WTC11 (cell line): ENCODE results near the gene SPEM2. TPM values are rescaled to one million over a fixed set of nuclear protein-coding genes. Genes with fewer than 3 reads are reported as not detected.

Experiments used
- ATF3 ChIP-seq: sonication (generic); formaldehyde crosslinking; conservative IDR thresholded peaks from 2 replicates; pipeline ENCODE4 v1.8.1; 2022; ENCODE audit warnings: mild to moderate bottlenecking, missing genetic modification reagents
- E2F5 ChIP-seq: sonication (generic); formaldehyde crosslinking; IDR thresholded peaks from 2 replicates; pipeline ENCODE4 v1.8.1; 2022; ENCODE audit warnings: mild to moderate bottlenecking, moderate library complexity, missing genetic modification reagents
- ELF4 ChIP-seq: sonication (generic); formaldehyde crosslinking; IDR thresholded peaks from 2 replicates; pipeline ENCODE4 v1.8.1; 2022; ENCODE audit warnings: low read depth, mild to moderate bottlenecking, moderate library complexity, missing genetic modification reagents
- ESRRA ChIP-seq: sonication (generic); formaldehyde crosslinking; IDR thresholded peaks from 2 replicates; pipeline ENCODE4 v1.8.1; 2022; ENCODE audit warnings: mild to moderate bottlenecking, missing genetic modification reagents, borderline replicate concordance
- ETV6 ChIP-seq: sonication (generic); formaldehyde crosslinking; IDR thresholded peaks from 2 replicates; pipeline ENCODE4 v1.8.1; 2022; ENCODE audit warnings: mild to moderate bottlenecking, missing genetic modification reagents
- GABPB1 ChIP-seq: sonication (generic); formaldehyde crosslinking; IDR thresholded peaks from 2 replicates; pipeline ENCODE4 v1.8.1; 2023; ENCODE audit warnings: mild to moderate bottlenecking, missing genetic modification reagents
- HMGA2 ChIP-seq: fragments of 250-450 bp; sonication (Bioruptor Pico); IDR thresholded peaks from 2 replicates; pipeline ENCODE4 v1.4.0; 2021; ENCODE audit warnings: mild to moderate bottlenecking, moderate library complexity
- HMGXB4 ChIP-seq: sonication (generic); formaldehyde crosslinking; IDR thresholded peaks from 2 replicates; pipeline ENCODE4 v1.8.1; 2023; ENCODE audit warnings: mild to moderate bottlenecking, moderate library complexity, missing genetic modification reagents
- IRF2 ChIP-seq: sonication (generic); formaldehyde crosslinking; IDR thresholded peaks from 2 replicates; pipeline ENCODE4 v1.8.0; 2022; ENCODE audit warnings: low read depth, missing genetic modification reagents, borderline replicate concordance
- MYBL2 ChIP-seq: sonication (generic); formaldehyde crosslinking; IDR thresholded peaks from 2 replicates; pipeline ENCODE4 v1.8.1; 2023; ENCODE audit warnings: mild to moderate bottlenecking, moderate library complexity, missing genetic modification reagents
- RORB ChIP-seq: fragments of 250-450 bp; sonication (Bioruptor Pico); IDR thresholded peaks from 2 replicates; pipeline ENCODE4 v1.9.0; 2021; ENCODE audit warnings: mild to moderate bottlenecking
- SMAD3 ChIP-seq: sonication (generic); formaldehyde crosslinking; IDR thresholded peaks from 2 replicates; pipeline ENCODE4 v1.8.0; 2022; ENCODE audit warnings: missing genetic modification reagents, mild to moderate bottlenecking, borderline replicate concordance
- SMAD4 ChIP-seq: sonication (generic); formaldehyde crosslinking; IDR thresholded peaks from 2 replicates; pipeline ENCODE4 v1.8.0; 2022; ENCODE audit warnings: mild to moderate bottlenecking, missing genetic modification reagents
- TEAD4 ChIP-seq: sonication (generic); formaldehyde crosslinking; IDR thresholded peaks from 2 replicates; pipeline ENCODE4 v1.8.0; 2022; ENCODE audit warnings: mild to moderate bottlenecking, missing genetic modification reagents
- TP53 ChIP-seq: sonication (generic); formaldehyde crosslinking; IDR thresholded peaks from 2 replicates; pipeline ENCODE4 v1.8.1; 2023; ENCODE audit warnings: mild to moderate bottlenecking, missing genetic modification reagents
- ZNF121 ChIP-seq: sonication (generic); formaldehyde crosslinking; IDR thresholded peaks from 2 replicates; pipeline ENCODE4 v1.8.0; 2023; ENCODE audit warnings: missing genetic modification reagents
- ZNF138 ChIP-seq: sonication (generic); formaldehyde crosslinking; conservative IDR thresholded peaks from 2 replicates; pipeline ENCODE4 v1.8.1; 2022; ENCODE audit warnings: mild to moderate bottlenecking, moderate library complexity, missing genetic modification reagents
- ZNF232 ChIP-seq: sonication (generic); formaldehyde crosslinking; IDR thresholded peaks from 2 replicates; pipeline ENCODE4 v1.8.0; 2022; ENCODE audit warnings: mild to moderate bottlenecking, missing genetic modification reagents
- ZNF263 ChIP-seq: sonication (generic); formaldehyde crosslinking; IDR thresholded peaks from 2 replicates; pipeline ENCODE4 v1.8.1; 2022; ENCODE audit warnings: low read depth, mild to moderate bottlenecking, moderate library complexity, missing genetic modification reagents
- ZNF317 ChIP-seq: sonication (generic); formaldehyde crosslinking; IDR thresholded peaks from 2 replicates; pipeline ENCODE4 v1.8.1; 2023; ENCODE audit warnings: low read depth, mild to moderate bottlenecking, moderate library complexity, missing genetic modification reagents, borderline replicate concordance
- ZNF416 ChIP-seq: fragments of 250-450 bp; sonication (Bioruptor Pico); IDR thresholded peaks from 2 replicates; pipeline ENCODE4 v1.9.0; 2021; ENCODE audit warnings: mild to moderate bottlenecking, inconsistent platforms
- ZNF425 ChIP-seq: fragments of 250-450 bp; sonication (Bioruptor Pico); conservative IDR thresholded peaks from 2 replicates; pipeline ENCODE4 v1.9.0; 2021; ENCODE audit warnings: mild to moderate bottlenecking
- total RNA-seq: library from RNA; stranded (reverse); gene quantifications from 3 replicates; pipeline ENCODE4 v1.2.3, GENCODE V29; 2021
- TF ChIP-seq, protein P1 (sequence below): fragments of 250-450 bp; sonication (Bioruptor Pico); IDR thresholded peaks from 2 replicates; pipeline ENCODE4 v2.1.2; 2022; ENCODE audit warnings: mild to moderate bottlenecking, moderate library complexity
- TF ChIP-seq, protein P2 (sequence below): sonication (generic); formaldehyde crosslinking; IDR thresholded peaks from 2 replicates; pipeline ENCODE4 v1.8.1; 2022; ENCODE audit warnings: missing genetic modification reagents, borderline replicate concordance
- TF ChIP-seq, protein P3 (sequence below): sonication (generic); formaldehyde crosslinking; IDR thresholded peaks from 2 replicates; pipeline ENCODE4 v1.8.0; 2022; ENCODE audit warnings: mild to moderate bottlenecking, missing genetic modification reagents
- TF ChIP-seq, protein P4 (sequence below): sonication (generic); formaldehyde crosslinking; IDR thresholded peaks from 2 replicates; pipeline ENCODE4 v1.8.0; 2023; ENCODE audit warnings: missing genetic modification reagents, mild to moderate bottlenecking, borderline replicate concordance

SPEM2 gene
- total RNA-seq, 1 experiment from 2014 or later, result 0.13 TPM

DNA sequence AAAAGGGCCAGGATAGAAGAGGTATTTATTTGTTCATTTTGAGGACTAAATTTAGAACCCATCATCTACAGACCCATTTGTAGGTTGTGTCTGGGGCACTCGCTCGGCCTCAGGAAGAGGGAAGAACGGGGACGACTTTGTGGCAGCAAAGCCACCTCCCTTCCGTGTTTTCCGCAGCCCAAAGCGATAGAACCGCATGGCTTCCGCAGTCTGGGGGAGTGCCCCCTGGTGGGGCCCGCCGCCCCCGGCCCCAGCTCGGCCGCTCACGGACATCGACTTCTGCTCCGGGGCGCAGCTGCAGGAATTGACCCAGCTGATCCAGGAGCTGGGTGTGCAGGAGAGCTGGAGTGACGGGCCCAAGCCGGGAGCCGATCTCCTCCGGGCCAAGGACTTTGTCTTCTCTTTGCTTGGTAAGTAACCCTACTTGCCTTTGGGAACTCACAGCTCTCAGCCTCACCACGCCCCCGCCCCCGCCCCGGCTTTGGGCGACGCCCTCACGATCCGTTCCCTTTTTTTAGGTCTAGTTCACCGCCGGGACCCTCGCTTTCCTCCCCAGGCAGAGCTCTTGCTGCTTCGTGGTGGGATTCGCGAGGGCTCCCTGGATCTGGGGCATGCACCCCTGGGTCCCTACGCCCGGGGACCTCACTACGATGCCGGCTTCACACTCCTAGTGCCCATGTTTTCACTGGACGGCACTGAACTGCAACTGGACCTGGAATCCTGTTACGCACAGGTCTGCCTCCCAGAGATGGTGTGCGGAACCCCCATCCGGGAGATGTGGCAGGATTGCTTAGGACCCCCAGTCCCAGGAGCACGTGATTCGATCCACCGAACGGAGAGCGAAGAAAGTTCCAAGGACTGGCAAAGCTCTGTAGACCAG, 10.5 kb downstream of the SPEM2 start (continued):
- TF ChIP-seq ZNF232 (CRISPR knock-in tag) (no peak), TEAD4 (no peak), GABPB1 (CRISPR knock-in tag) (no peak), SMAD4 (no peak), ETV6 (CRISPR knock-in tag) (no peak), ZNF425 (CRISPR knock-in tag) (no peak), IRF2 (no peak), ZNF121 (CRISPR knock-in tag) (no peak), ZNF263 (CRISPR knock-in tag) (no peak), HMGXB4 (CRISPR knock-in tag) (peak; percentile 33; the same call in 1 of the 2 replicates), ZNF138 (CRISPR knock-in tag) (no peak), SMAD3 (CRISPR knock-in tag) (no peak), MYBL2 (0 out of 2 replicates have a peak, but pooled peaks have one; percentile 54), HMGA2 (CRISPR knock-in tag) (no peak), TP53 (CRISPR knock-in tag) (no peak), ZNF416 (CRISPR knock-in tag) (no peak), ESRRA (no peak), ATF3 (CRISPR knock-in tag) (no peak), ELF4 (CRISPR knock-in tag) (no peak), E2F5 (CRISPR knock-in tag) (no peak; the same call in 1 of the 2 replicates), ZNF317 (CRISPR knock-in tag) (no peak), RORB (CRISPR knock-in tag) (no peak)
- TF ChIP-seq, protein P1, sequence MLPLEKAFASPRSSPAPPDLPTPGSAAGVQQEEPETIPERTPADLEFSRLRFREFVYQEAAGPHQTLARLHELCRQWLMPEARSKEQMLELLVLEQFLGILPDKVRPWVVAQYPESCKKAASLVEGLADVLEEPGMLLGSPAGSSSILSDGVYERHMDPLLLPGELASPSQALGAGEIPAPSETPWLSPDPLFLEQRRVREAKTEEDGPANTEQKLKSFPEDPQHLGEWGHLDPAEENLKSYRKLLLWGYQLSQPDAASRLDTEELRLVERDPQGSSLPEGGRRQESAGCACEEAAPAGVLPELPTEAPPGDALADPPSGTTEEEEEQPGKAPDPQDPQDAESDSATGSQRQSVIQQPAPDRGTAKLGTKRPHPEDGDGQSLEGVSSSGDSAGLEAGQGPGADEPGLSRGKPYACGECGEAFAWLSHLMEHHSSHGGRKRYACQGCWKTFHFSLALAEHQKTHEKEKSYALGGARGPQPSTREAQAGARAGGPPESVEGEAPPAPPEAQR (CRISPR knock-in tag), result no peak
- TF ChIP-seq, protein P2, sequence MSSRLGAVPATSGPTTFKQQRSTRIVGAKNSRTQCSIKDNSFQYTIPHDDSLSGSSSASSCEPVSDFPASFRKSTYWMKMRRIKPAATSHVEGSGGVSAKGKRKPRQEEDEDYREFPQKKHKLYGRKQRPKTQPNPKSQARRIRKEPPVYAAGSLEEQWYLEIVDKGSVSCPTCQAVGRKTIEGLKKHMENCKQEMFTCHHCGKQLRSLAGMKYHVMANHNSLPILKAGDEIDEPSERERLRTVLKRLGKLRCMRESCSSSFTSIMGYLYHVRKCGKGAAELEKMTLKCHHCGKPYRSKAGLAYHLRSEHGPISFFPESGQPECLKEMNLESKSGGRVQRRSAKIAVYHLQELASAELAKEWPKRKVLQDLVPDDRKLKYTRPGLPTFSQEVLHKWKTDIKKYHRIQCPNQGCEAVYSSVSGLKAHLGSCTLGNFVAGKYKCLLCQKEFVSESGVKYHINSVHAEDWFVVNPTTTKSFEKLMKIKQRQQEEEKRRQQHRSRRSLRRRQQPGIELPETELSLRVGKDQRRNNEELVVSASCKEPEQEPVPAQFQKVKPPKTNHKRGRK, result no peak
- TF ChIP-seq, protein P3, sequence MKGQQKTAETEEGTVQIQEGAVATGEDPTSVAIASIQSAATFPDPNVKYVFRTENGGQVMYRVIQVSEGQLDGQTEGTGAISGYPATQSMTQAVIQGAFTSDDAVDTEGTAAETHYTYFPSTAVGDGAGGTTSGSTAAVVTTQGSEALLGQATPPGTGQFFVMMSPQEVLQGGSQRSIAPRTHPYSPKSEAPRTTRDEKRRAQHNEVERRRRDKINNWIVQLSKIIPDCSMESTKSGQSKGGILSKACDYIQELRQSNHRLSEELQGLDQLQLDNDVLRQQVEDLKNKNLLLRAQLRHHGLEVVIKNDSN (CRISPR knock-in tag), result peak; percentile 67
- TF ChIP-seq, protein P4, sequence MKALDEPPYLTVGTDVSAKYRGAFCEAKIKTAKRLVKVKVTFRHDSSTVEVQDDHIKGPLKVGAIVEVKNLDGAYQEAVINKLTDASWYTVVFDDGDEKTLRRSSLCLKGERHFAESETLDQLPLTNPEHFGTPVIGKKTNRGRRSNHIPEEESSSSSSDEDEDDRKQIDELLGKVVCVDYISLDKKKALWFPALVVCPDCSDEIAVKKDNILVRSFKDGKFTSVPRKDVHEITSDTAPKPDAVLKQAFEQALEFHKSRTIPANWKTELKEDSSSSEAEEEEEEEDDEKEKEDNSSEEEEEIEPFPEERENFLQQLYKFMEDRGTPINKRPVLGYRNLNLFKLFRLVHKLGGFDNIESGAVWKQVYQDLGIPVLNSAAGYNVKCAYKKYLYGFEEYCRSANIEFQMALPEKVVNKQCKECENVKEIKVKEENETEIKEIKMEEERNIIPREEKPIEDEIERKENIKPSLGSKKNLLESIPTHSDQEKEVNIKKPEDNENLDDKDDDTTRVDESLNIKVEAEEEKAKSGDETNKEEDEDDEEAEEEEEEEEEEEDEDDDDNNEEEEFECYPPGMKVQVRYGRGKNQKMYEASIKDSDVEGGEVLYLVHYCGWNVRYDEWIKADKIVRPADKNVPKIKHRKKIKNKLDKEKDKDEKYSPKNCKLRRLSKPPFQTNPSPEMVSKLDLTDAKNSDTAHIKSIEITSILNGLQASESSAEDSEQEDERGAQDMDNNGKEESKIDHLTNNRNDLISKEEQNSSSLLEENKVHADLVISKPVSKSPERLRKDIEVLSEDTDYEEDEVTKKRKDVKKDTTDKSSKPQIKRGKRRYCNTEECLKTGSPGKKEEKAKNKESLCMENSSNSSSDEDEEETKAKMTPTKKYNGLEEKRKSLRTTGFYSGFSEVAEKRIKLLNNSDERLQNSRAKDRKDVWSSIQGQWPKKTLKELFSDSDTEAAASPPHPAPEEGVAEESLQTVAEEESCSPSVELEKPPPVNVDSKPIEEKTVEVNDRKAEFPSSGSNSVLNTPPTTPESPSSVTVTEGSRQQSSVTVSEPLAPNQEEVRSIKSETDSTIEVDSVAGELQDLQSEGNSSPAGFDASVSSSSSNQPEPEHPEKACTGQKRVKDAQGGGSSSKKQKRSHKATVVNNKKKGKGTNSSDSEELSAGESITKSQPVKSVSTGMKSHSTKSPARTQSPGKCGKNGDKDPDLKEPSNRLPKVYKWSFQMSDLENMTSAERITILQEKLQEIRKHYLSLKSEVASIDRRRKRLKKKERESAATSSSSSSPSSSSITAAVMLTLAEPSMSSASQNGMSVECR (CRISPR knock-in tag), result peak; percentile 70; the same call in 1 of the 2 replicates
